ENCODE data around the gene LMNA. TPM values are rescaled to one million over a fixed set of nuclear protein-coding genes. Genes with fewer than 3 reads are reported as not detected.

Gene LMNA
- total RNA-seq, 2 experiments from 2014 or later: 6.5 to 14.3 TPM

DNA sequence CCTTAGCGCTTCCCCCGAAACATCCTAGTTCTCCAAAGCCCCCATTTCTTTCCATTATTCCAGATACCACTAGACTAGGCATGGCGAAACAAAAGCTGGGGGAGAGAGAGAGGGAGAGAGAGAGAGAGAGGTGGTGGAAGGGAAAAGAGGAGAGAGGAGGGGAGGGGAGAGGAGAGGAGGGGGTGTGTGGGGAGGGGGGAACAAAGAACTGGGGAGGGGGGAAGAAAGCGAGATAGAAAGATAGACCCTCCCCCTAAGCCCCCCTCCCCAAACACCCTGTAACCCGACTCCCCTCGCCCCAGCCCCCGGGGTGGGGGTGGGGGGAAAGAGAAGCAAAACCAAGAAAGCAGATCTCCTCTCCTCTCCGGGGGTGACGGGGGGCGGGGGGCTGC is 32.6 kb upstream of the LMNA start:
- H3K79me2 ChIP-seq (ENCODE audit: insufficient read depth, low read depth, low read length): no peaks in the 10 kb centered on the region
- H3K9me3 ChIP-seq (ENCODE audit: low read length): no peaks in the 10 kb centered on the region
- H3K4me1 ChIP-seq (ENCODE audit: insufficient read depth, low read length, poor library complexity, severe bottlenecking): peaks cover 28% of the 10 kb centered on the region
- H3K27ac ChIP-seq (ENCODE audit: low read depth, low read length, poor library complexity, severe bottlenecking): no peak overlapping the region
- peak overlapping the region; percentile 98 for H3K4me2 ChIP-seq (ENCODE audit: low read length)
- DNase-seq (ENCODE audit: low spot score): no peak
- H3K36me3 ChIP-seq (ENCODE audit: insufficient read depth, low read length): no peaks in the 10 kb centered on the region
- intact Hi-C loops (cut with micrococcal nuclease; ENCODE audit: unreplicated experiment): no loop called here
- H3K4me3 ChIP-seq (ENCODE audit: low read depth, low read length, poor library complexity, severe bottlenecking): peak overlapping the region; percentile 94
- no TSS peak for BruUV-seq (replicated peaks)
- TF ChIP-seq, protein P1, sequence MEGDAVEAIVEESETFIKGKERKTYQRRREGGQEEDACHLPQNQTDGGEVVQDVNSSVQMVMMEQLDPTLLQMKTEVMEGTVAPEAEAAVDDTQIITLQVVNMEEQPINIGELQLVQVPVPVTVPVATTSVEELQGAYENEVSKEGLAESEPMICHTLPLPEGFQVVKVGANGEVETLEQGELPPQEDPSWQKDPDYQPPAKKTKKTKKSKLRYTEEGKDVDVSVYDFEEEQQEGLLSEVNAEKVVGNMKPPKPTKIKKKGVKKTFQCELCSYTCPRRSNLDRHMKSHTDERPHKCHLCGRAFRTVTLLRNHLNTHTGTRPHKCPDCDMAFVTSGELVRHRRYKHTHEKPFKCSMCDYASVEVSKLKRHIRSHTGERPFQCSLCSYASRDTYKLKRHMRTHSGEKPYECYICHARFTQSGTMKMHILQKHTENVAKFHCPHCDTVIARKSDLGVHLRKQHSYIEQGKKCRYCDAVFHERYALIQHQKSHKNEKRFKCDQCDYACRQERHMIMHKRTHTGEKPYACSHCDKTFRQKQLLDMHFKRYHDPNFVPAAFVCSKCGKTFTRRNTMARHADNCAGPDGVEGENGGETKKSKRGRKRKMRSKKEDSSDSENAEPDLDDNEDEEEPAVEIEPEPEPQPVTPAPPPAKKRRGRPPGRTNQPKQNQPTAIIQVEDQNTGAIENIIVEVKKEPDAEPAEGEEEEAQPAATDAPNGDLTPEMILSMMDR (conservative IDR thresholded peaks at IDR 0.05; ENCODE audit: low read length): no peak
- TF ChIP-seq EZH2phosphoT487 (IDR thresholded peaks at IDR 0.05; ENCODE audit: borderline replicate concordance, low read depth, low read length): no peak
- CTCF ChIA-PET (ENCODE audit: unreplicated experiment): no interaction called here
- H2AFZ ChIP-seq (ENCODE audit: low read length): peak overlapping the region; percentile 94; the same call in 1 of the 2 replicates
- no peaks in the 10 kb centered on the region for H4K20me1 ChIP-seq (ENCODE audit: insufficient read depth, low read length)
- no peaks in the 10 kb centered on the region for H3K9me2 ChIP-seq (ENCODE audit: insufficient read depth, low read length)
- POLR2A ChIA-PET: interaction anchor here (0.5 to 1.3 kb wide), 2 partner anchors 72 to 436 kb away, joined by 3 to 4 read pairs; no protein-coding TSS in a partner anchor

DNA sequence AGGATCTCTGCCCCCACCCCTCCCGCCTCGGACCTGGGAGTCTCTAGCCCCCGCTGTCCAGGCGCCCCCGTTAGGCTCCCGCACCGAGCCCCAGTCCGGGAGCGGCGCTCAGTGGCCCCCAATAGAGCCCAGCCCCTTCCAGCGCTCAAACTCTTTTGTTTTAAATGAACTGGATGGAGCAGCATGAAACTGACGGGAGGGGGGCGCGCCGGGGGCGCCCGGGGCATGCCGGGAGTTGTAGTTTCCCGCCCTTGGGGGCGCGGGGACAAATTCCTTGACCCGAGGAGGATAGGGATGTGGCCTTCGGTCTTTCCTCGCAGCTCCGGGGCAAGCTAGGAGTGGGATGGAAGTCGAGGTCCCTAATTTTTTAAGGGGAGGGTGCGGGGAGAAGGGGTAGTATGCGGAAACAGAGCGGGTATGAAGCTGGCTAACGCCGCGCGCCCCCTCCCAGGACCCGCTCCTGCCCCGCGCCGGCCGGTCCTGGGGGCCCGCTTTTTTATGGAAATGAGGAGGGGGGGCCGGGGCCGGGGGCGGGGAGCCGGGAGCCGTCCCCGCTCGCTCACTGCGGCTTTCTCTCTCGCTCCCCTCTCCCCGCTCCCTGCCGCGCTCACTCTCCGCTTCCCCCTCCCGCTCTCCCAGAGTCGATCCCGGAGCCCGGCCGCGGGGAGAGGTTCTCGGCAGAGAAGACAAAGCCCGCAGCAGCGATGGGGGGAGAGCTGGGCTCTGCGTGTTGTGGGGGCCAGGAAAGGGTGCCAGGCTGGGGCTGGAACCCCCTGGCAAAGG is 32.0 kb upstream of the LMNA start, which contains the start of gene MEX3A:
Gene MEX3A, minus strand, starts transcription at position 157 of the 783 bp plus-strand sequence. CDS start 467 bp downstream, outside the sequence.
- BruUV-seq (replicated peaks): no TSS peak
- intact Hi-C loops (cut with micrococcal nuclease; ENCODE audit: unreplicated experiment): no loop called here
- Histone ChIP-seq H2AFZ (ENCODE audit: low read length) (peak within 1 kb of the TSS; percentile 94), H3K4me3 (ENCODE audit: low read depth, low read length, poor library complexity, severe bottlenecking) (peak within 1 kb of the TSS; percentile 94), H4K20me1 (ENCODE audit: insufficient read depth, low read length) (no peaks in the 10 kb centered on the region), H3K27ac (ENCODE audit: low read depth, low read length, poor library complexity, severe bottlenecking) (no peak within 1 kb of the TSS), H3K9me2 (ENCODE audit: insufficient read depth, low read length) (no peaks in the 10 kb centered on the region), H3K79me2 (ENCODE audit: insufficient read depth, low read depth, low read length) (no peaks in the 10 kb centered on the region), H3K4me2 (ENCODE audit: low read length) (peak within 1 kb of the TSS; percentile 98), H3K4me1 (ENCODE audit: insufficient read depth, low read length, poor library complexity, severe bottlenecking) (peaks cover 26% of the 10 kb centered on the region), H3K9me3 (ENCODE audit: low read length) (no peaks in the 10 kb centered on the region), H3K36me3 (ENCODE audit: insufficient read depth, low read length) (no peaks in the 10 kb centered on the region)
- ChIA-PET POLR2A (interaction anchor here (0.5 to 1.3 kb wide), 3 partner anchors 72 to 436 kb away, joined by 3 to 4 read pairs (median 3); no protein-coding TSS in a partner anchor), CTCF (ENCODE audit: unreplicated experiment) (no interaction called here)
- TF ChIP-seq, protein P1 (conservative IDR thresholded peaks at IDR 0.05; ENCODE audit: low read length): no peak
- no peak for TF ChIP-seq EZH2phosphoT487 (IDR thresholded peaks at IDR 0.05; ENCODE audit: borderline replicate concordance, low read depth, low read length)
- DNase-seq (ENCODE audit: low spot score): peak; percentile 76

All from OCI-LY7 (cell line).